GM23338 (cell line): ENCODE data around the gene GAP43.

Source experiments
- CREB1 ChIP-seq: fragments of 250-450 bp; sonication (Bioruptor Pico); IDR thresholded peaks from 2 replicates; pipeline ENCODE4 v1.5.0; 2020; ENCODE audit warnings: low read depth, mild to moderate bottlenecking, moderate library complexity
- EZH2 ChIP-seq: fragments of 200-600 bp; sonication (generic); IDR thresholded peaks from one replicate; pipeline ENCODE4 v1.8.0; 2017; ENCODE audit warnings: antibody characterized with exemption, mild to moderate bottlenecking, low read depth; ENCODE audit not compliant: unreplicated experiment
- EZH2phosphoT487 ChIP-seq: fragments of 200-600 bp; sonication (generic); IDR thresholded peaks from one replicate; pipeline ENCODE4 v1.8.1; 2018; ENCODE audit warnings: antibody characterized with exemption; ENCODE audit not compliant: unreplicated experiment
- JUNB ChIP-seq: IDR thresholded peaks from one replicate; pipeline ENCODE4 v1.6.1; 2016; ENCODE audit warnings: antibody characterized with exemption; ENCODE audit not compliant: unreplicated experiment
- POLR2AphosphoS5 ChIP-seq: IDR thresholded peaks from 2 replicates; pipeline ENCODE4 v1.6.1; 2016; ENCODE audit warnings: antibody characterized with exemption, low read depth
- REST ChIP-seq: IDR thresholded peaks from one replicate; pipeline ENCODE4 v1.6.1; 2018; ENCODE audit warnings: antibody characterized with exemption; ENCODE audit not compliant: unreplicated experiment
- STAT1 ChIP-seq: IDR thresholded peaks from one replicate; pipeline ENCODE4 v1.6.1; 2016; ENCODE audit warnings: antibody characterized with exemption; ENCODE audit not compliant: unreplicated experiment
- ZNF114 ChIP-seq: fragments of 250-450 bp; sonication (Bioruptor Pico); IDR thresholded peaks from 2 replicates; pipeline ENCODE4 v1.5.0; 2020; ENCODE audit warnings: mild to moderate bottlenecking, moderate library complexity
- TF ChIP-seq, protein P1 (sequence below), 2 experiments: fragments of 200-600 bp in 1 of 2; sonication (generic) in 1 of 2; conservative IDR thresholded peaks; 2 replicates each; pipeline versions ENCODE4 v1.5.1 to v1.6.1; 2016 to 2017; ENCODE audit warnings: antibody characterized with exemption in 2 of 2, low read depth in 2 of 2, mild to moderate bottlenecking in 2 of 2, moderate library complexity in 1 of 2
- TF ChIP-seq, protein P2 (sequence below): IDR thresholded peaks from 2 replicates; pipeline ENCODE4 v1.6.1; 2016; ENCODE audit warnings: antibody characterized with exemption

GRCh38 chr3:115588201-115589115, 34.9 kb upstream of the GAP43 start:
- TF ChIP-seq, protein P1, sequence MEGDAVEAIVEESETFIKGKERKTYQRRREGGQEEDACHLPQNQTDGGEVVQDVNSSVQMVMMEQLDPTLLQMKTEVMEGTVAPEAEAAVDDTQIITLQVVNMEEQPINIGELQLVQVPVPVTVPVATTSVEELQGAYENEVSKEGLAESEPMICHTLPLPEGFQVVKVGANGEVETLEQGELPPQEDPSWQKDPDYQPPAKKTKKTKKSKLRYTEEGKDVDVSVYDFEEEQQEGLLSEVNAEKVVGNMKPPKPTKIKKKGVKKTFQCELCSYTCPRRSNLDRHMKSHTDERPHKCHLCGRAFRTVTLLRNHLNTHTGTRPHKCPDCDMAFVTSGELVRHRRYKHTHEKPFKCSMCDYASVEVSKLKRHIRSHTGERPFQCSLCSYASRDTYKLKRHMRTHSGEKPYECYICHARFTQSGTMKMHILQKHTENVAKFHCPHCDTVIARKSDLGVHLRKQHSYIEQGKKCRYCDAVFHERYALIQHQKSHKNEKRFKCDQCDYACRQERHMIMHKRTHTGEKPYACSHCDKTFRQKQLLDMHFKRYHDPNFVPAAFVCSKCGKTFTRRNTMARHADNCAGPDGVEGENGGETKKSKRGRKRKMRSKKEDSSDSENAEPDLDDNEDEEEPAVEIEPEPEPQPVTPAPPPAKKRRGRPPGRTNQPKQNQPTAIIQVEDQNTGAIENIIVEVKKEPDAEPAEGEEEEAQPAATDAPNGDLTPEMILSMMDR (conservative IDR thresholded peaks at IDR 0.05; ENCODE audit: low read depth in 2 of 2) = no peak
- no peak for TF ChIP-seq REST
- no peak for TF ChIP-seq EZH2
- no peak for TF ChIP-seq CREB1 (CRISPR knock-in tag)
- no peak for TF ChIP-seq ZNF114 (CRISPR knock-in tag)
- no peak for TF ChIP-seq STAT1
- TF ChIP-seq POLR2AphosphoS5 = no peak
- TF ChIP-seq, protein P2, sequence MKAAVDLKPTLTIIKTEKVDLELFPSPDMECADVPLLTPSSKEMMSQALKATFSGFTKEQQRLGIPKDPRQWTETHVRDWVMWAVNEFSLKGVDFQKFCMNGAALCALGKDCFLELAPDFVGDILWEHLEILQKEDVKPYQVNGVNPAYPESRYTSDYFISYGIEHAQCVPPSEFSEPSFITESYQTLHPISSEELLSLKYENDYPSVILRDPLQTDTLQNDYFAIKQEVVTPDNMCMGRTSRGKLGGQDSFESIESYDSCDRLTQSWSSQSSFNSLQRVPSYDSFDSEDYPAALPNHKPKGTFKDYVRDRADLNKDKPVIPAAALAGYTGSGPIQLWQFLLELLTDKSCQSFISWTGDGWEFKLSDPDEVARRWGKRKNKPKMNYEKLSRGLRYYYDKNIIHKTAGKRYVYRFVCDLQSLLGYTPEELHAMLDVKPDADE = no peak
- TF ChIP-seq EZH2phosphoT487 = no peak
- TF ChIP-seq JUNB = no peak
